ENCODE data around the gene PERP.
"Not testable (repeated sequence)": the region's sequence is repeated elsewhere in the genome, so short reads cannot be mapped to it uniquely, and the experiment has no call there.

PERP gene

DNA sequence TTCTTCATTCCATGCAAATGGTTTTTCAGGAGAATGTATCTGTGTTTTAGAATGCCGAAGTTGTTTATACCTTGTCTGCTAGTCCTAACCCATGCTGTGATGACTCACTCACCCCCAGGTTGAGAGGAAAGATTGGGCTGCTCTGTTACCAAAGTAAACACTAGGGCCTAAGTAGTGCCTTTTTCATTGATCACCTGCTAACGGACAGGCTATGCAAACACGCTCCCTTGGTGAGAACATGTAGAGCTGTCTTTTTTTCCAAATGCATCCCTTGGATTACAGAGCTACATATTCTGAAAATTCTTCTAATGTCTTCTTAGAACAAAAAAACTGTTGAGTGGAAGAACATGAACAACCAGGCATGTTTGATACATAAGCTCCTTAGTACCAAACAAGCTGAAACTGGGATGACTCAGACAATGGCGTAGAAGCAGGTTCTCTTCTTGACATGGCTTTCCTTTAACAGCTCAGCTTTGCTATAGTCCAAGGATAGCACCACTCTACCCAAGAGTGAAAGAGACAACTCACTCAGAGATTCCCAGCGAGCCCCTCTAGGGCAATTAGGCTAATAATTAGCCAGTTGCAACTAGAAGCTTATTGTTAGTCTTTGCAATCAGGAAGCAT, 20.5 kb downstream of the PERP start:
- no peak for DNase-seq (ENCODE audit: extremely low read depth, low read depth)
- TF ChIP-seq, protein P1, sequence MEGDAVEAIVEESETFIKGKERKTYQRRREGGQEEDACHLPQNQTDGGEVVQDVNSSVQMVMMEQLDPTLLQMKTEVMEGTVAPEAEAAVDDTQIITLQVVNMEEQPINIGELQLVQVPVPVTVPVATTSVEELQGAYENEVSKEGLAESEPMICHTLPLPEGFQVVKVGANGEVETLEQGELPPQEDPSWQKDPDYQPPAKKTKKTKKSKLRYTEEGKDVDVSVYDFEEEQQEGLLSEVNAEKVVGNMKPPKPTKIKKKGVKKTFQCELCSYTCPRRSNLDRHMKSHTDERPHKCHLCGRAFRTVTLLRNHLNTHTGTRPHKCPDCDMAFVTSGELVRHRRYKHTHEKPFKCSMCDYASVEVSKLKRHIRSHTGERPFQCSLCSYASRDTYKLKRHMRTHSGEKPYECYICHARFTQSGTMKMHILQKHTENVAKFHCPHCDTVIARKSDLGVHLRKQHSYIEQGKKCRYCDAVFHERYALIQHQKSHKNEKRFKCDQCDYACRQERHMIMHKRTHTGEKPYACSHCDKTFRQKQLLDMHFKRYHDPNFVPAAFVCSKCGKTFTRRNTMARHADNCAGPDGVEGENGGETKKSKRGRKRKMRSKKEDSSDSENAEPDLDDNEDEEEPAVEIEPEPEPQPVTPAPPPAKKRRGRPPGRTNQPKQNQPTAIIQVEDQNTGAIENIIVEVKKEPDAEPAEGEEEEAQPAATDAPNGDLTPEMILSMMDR (IDR thresholded peaks at IDR 0.05; ENCODE audit: low read depth, low read length, missing control alignments): no peak
- H3K4me3 ChIP-seq (replicated peaks; ENCODE audit: low read depth, low read length): no peak overlapping the region

DNA sequence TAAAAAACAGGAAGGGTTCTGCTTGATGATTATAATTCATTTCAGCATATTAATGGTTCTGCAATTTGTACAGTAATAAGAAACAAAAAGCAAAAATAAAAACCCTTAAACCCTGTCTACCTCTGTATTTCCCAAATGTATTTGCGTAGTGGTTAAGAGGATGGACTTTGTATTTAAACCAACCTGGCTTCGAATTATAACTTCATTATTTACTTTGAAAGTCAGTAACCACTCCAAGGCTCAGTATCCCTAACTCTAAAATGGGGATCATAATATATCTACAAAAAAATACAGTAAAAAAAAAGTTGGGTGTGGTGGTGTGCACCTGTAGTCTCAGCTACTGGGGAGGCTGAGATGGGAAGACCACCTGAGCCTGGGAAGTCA, 21.4 kb downstream of the PERP start:
- TF ChIP-seq, protein P1 (IDR thresholded peaks at IDR 0.05; ENCODE audit: low read depth, low read length, missing control alignments): no peak
- no peak for DNase-seq (ENCODE audit: extremely low read depth, low read depth)
- no peak overlapping the region for H3K4me3 ChIP-seq (replicated peaks; ENCODE audit: low read depth, low read length)

DNA sequence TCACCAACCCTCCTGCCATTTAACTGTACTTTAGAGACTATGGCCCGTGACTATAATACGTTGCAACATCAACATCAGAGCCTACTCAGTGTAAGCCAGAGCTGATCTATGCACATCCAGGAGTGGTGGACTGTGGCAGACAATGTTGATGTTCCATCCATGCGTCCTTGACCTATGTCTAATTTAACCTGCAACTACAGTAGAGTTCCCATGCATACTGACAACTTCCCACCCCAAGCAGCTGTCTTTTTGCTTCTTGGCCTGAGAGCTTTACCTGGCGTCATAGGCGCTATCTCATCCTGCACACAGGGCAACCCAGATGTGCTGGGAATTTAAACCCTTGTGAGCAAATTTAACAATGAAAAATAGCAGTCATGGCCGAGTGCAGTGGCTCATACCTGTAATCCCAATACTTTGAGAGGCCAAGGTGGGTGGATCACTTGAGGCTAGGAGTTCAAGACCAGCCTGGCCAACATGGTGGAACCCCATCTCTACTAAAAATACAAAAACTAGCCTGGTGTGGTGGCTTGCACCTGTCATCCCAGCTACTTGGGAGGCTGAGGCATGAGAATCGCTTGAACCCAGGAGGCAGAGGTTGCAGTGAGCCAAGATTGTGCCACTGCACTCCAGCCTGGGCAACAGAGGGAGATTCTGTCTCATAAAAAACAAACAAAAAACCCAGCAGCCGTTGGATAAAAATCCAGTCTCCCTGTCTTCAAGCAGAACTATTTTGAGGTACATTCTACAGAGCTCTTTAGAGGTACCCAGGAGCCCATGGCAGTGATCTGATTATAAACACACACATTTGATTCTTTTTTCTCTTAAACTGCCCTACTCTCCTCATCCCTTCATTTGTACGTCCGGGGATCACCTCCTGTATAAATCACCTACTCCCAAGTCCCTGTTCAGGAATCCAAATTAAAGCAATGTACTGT, 22.0 kb downstream of the PERP start:
- TF ChIP-seq, protein P1 (IDR thresholded peaks at IDR 0.05; ENCODE audit: low read depth, low read length, missing control alignments): no peak
- H3K4me3 ChIP-seq (replicated peaks; ENCODE audit: low read depth, low read length): no peak overlapping the region
- DNase-seq (ENCODE audit: extremely low read depth, low read depth): no peak

DNA sequence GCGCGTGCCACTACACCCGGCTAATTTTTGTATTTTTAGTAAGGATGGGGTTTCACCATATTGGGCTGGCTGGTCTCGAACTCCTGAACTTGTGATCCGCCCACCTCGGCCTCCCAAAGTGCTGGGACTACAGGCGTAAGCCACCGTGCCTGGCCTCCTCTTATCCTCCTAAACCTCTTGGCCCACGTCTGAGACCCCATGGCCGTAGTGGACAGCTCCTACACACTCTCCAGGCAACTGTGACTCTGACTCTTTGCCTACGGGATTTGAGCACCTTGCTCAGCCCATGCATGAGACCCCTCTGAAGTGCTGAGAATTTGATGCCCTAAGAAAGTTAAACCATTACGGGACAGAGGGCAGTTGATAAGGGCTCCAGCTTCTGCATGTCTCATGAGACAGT, 25.0 kb downstream of the PERP start:
- no peak for DNase-seq (ENCODE audit: extremely low read depth, low read depth)
- TF ChIP-seq, protein P1 (IDR thresholded peaks at IDR 0.05; ENCODE audit: low read depth, low read length, missing control alignments): no peak

DNA sequence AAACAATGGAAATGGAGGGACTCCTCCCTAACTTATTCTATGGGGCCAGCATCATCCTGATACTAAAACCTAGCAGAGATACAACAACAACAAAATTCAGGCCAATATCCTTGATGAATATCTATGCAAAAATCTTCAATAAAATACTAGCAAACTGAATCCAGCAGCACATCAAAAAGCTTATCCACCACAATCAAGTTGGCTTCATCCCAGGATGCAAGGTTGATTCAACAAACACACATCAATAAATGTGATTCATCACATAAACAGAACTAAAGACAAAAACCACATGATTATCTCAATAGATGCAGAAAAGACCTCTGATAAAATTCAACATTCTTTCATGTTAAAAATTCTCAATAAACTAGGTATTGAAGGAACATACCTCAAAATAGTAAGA, 27.7 kb downstream of the PERP start:
- not testable (repeated sequence) for H3K4me3 ChIP-seq (replicated peaks; ENCODE audit: low read depth, low read length); DNase-seq (ENCODE audit: extremely low read depth, low read depth)

More for the DNA sequence above, 25.0 kb downstream of the PERP start:
- H3K4me3 ChIP-seq (replicated peaks; ENCODE audit: low read depth, low read length): no peak overlapping the region

DNA sequence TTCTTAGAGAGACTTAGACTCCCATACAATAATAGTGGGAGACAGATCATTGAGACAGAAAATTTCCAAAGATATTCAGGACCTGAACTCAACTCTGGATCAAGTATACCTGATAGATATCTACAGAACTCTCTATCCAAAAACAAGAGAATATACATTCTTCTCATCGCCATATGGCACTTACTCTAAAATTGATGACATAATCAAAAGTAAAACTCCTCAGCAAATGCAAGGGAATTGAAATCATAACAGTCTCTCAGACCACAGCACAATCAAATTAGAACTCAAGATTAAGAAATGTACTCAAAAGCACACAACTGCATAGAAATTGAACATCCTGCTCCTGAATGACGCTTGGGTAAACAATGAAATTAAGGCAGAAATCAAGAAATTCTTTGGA, 28.7 kb downstream of the PERP start:
- DNase-seq (ENCODE audit: extremely low read depth, low read depth): no peak
- TF ChIP-seq, protein P1 (IDR thresholded peaks at IDR 0.05; ENCODE audit: low read depth, low read length, missing control alignments): no peak
- H3K4me3 ChIP-seq (replicated peaks; ENCODE audit: low read depth, low read length): no peak overlapping the region

DNA sequence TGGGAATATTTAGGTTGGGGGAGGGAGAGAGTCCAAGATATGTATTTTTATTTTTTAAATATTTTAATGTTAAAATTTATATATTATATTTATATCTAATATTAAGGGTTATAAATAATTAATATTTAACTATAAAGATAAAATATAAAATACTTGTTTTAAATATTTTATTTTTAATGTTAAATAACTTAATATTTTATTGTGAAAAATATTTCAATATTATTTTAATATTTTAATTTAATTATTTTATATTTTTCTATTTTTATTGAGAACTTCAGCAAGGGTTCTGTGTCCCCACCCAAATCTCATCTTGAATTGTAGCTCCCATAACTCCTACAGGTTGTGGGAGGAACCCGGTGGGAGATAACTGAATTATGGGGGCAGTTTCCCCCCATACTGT, 34.0 kb downstream of the PERP start:
- TF ChIP-seq, protein P1 (IDR thresholded peaks at IDR 0.05; ENCODE audit: low read depth, low read length, missing control alignments): no peak
- no peak for DNase-seq (ENCODE audit: extremely low read depth, low read depth)
- H3K4me3 ChIP-seq (replicated peaks; ENCODE audit: low read depth, low read length): no peak overlapping the region

All from HFF-Myc (cell line).